Caco-2 (cell line): ENCODE results near the gene ASTN2. TPM values are rescaled to one million over a fixed set of nuclear protein-coding genes. Genes with fewer than 3 reads are reported as not detected.
"Not testable (repeated sequence)": the region's sequence is repeated elsewhere in the genome, so short reads cannot be mapped to it uniquely, and the experiment has no call there.

Experiments
- BruUV-seq: library from RNA; stranded (reverse); fragments of 400-500 nt; replicated peaks from 2 replicates; lab custom pipeline; 2021; lab: Mats Ljungman, UMichigan
- CTCF ChIA-PET: fragments of 300-600 bp; sonication (Branson Sonifier 250); formaldehyde crosslinking; loops from one replicate; lab custom pipeline; 2022; ENCODE audit warnings: antibody characterized with exemption; lab: Charles Lee
- POLR2A ChIA-PET: fragments of 300-600 bp; sonication (Branson Sonifier 250); formaldehyde crosslinking; loops from one replicate; lab custom pipeline; 2022; ENCODE audit warnings: antibody characterized with exemption; lab: Charles Lee
- DNase-seq, 2 experiments: peaks; one replicate each; pipeline versions ENCODE4 v3.0.0 to v3.0.0-alpha.2; 2020 to 2022
- H3K27me3 ChIP-seq: replicated peaks from 2 replicates; pipeline ENCODE4 v1.6.0; 2011; ENCODE audit warnings: low read length; ENCODE audit not compliant: control insufficient read depth, insufficient read depth
- H3K36me3 ChIP-seq: 2 replicates; pipeline ENCODE4 v1.5.1; 2011; ENCODE audit warnings: low read length; ENCODE audit not compliant: control insufficient read depth, insufficient read depth
- H3K4me1 ChIP-seq: fragments of 250-450 bp; sonication (Bioruptor Pico); 2 replicates; pipeline ENCODE4 v1.5.1; 2020; ENCODE audit warnings: mild to moderate bottlenecking
- H3K4me3 ChIP-seq: 2 replicates; pipeline ENCODE4 v1.5.1; 2011; ENCODE audit warnings: low read depth, mild to moderate bottlenecking, control low read depth, low read length
- H3K9me3 ChIP-seq: fragments of 250-450 bp; sonication (Bioruptor Pico); 2 replicates; pipeline ENCODE4 v1.5.1; 2020; ENCODE audit warnings: mild to moderate bottlenecking, moderate library complexity
- H3K27ac Mint-ChIP-seq: one replicate; pipeline ENCODE4 v1.8.0; 2022; ENCODE audit warnings: mixed read lengths; ENCODE audit not compliant: unreplicated experiment
- H3K27me3 Mint-ChIP-seq: one replicate; pipeline ENCODE4 v1.8.0; 2022; ENCODE audit warnings: mixed read lengths; ENCODE audit not compliant: insufficient read depth, unreplicated experiment
- H3K36me3 Mint-ChIP-seq: one replicate; pipeline ENCODE4 v1.8.0; 2022; ENCODE audit warnings: mild to moderate bottlenecking, mixed read lengths; ENCODE audit not compliant: insufficient read depth, unreplicated experiment
- H3K4me1 Mint-ChIP-seq: one replicate; pipeline ENCODE4 v1.8.0; 2022; ENCODE audit warnings: low read depth, mixed read lengths; ENCODE audit not compliant: unreplicated experiment
- H3K4me3 Mint-ChIP-seq: one replicate; pipeline ENCODE4 v1.8.0; 2022; ENCODE audit warnings: mild to moderate bottlenecking, moderate library complexity, mixed read lengths; ENCODE audit not compliant: unreplicated experiment
- H3K9me3 Mint-ChIP-seq: one replicate; pipeline ENCODE4 v1.8.0; 2022; ENCODE audit warnings: mixed read lengths; ENCODE audit not compliant: unreplicated experiment
- CTCF ChIP-seq, 2 experiments: fragments of 200-600 bp in 1 of 2; IDR thresholded peaks; 1 replicate in 1 of 2; 2 replicates in 1 of 2; pipeline versions ENCODE4 v1.5.1 to v1.8.0; 2011 to 2022; ENCODE audit warnings: antibody characterized with exemption in 1 of 2, control low read depth in 1 of 2, inconsistent platforms in 1 of 2, low read depth in 1 of 2, low read length in 1 of 2, mild to moderate bottlenecking in 1 of 2, moderate library complexity in 1 of 2; ENCODE audit not compliant: insufficient read depth in 1 of 2, severe bottlenecking in 1 of 2, unreplicated experiment in 1 of 2
- intact Hi-C: fragments of 100-400 bp; cut with micrococcal nuclease; formaldehyde crosslinking; loops from one replicate; pipeline ENCODE4 v1.10.0; 2022; ENCODE audit not compliant: unreplicated experiment
- total RNA-seq: library from RNA; stranded (reverse); gene quantifications from 2 replicates; pipeline ENCODE4 v1.2.3, GENCODE V29; 2022

ASTN2 gene
- total RNA-seq, 1 experiment from 2014 or later, result 12.7 TPM

- no peaks in the 10 kb centered on the region for H3K4me1 Mint-ChIP-seq
- H3K36me3 ChIP-seq, result no peaks in the 10 kb centered on the region
- no peak overlapping the region for H3K4me3 ChIP-seq
- no peak overlapping the region for H3K27ac Mint-ChIP-seq
- no peak for DNase-seq
- H3K4me1 ChIP-seq, result no peaks in the 10 kb centered on the region
- no peak for TF ChIP-seq CTCF (IDR thresholded peaks at IDR 0.05; ENCODE audit: insufficient read depth in 1 of 2, low read depth in 1 of 2, low read length in 1 of 2, severe bottlenecking in 1 of 2, unreplicated experiment in 1 of 2)
- peaks cover 27% of the 10 kb centered on the region for H3K9me3 Mint-ChIP-seq
- BruUV-seq, result no TSS peak
- H3K27me3 ChIP-seq, result no peaks in the 10 kb centered on the region
- no peaks in the 10 kb centered on the region for H3K36me3 Mint-ChIP-seq
- H3K9me3 ChIP-seq, result peaks cover 13% of the 10 kb centered on the region; the same call in 1 of the 2 replicates
- H3K4me3 Mint-ChIP-seq, result no peak overlapping the region
- H3K27me3 Mint-ChIP-seq, result no peaks in the 10 kb centered on the region
- POLR2A ChIA-PET, result no interaction called here
- CTCF ChIA-PET, result no interaction called here
- intact Hi-C loops, result no loop called here
Measured at GRCh38 chr9:116459576-116459975, 955.3 kb downstream of the ASTN2 start.

- intact Hi-C loops, result no loop called here
- no TSS peak for BruUV-seq
- no peaks in the 10 kb centered on the region for H3K36me3 Mint-ChIP-seq
- no peak for TF ChIP-seq CTCF (IDR thresholded peaks at IDR 0.05; ENCODE audit: insufficient read depth in 1 of 2, low read depth in 1 of 2, low read length in 1 of 2, severe bottlenecking in 1 of 2, unreplicated experiment in 1 of 2)
- Histone ChIP-seq H3K9me3 (peaks cover 20% of the 10 kb centered on the region), H3K36me3 (no peaks in the 10 kb centered on the region), H3K27me3 (no peaks in the 10 kb centered on the region), H3K4me1 (peaks cover 22% of the 10 kb centered on the region), H3K4me3 (no peak overlapping the region)
- DNase-seq, result no peak
- H3K27me3 Mint-ChIP-seq, result no peaks in the 10 kb centered on the region
- H3K4me1 Mint-ChIP-seq, result peaks cover 6% of the 10 kb centered on the region
- H3K27ac Mint-ChIP-seq, result no peak overlapping the region
- POLR2A ChIA-PET, result no interaction called here
- H3K4me3 Mint-ChIP-seq, result no peak overlapping the region
- CTCF ChIA-PET, result no interaction called here
- peaks cover 27% of the 10 kb centered on the region for H3K9me3 Mint-ChIP-seq
Measured at GRCh38 chr9:116456490-116457088, 958.3 kb downstream of the ASTN2 start.

- intact Hi-C loops, H3K4me1 Mint-ChIP-seq, H3K36me3 ChIP-seq, BruUV-seq, POLR2A ChIA-PET, H3K27me3 Mint-ChIP-seq, H3K36me3 Mint-ChIP-seq, H3K27ac Mint-ChIP-seq, H3K4me3 ChIP-seq, CTCF ChIA-PET, H3K4me3 Mint-ChIP-seq, H3K27me3 ChIP-seq, DNase-seq: not testable (repeated sequence)
- H3K9me3 ChIP-seq, result peaks cover 20% of the 10 kb centered on the region
- peaks cover 27% of the 10 kb centered on the region for H3K9me3 Mint-ChIP-seq
- H3K4me1 ChIP-seq, result peaks cover 22% of the 10 kb centered on the region
Measured at GRCh38 chr9:116454539-116454938, 960.3 kb downstream of the ASTN2 start.
